ENCODE data around the gene SERTM1. TPM values are rescaled to one million over a fixed set of nuclear protein-coding genes. Genes with fewer than 3 reads are reported as not detected.
A peak's percentile ranks its signal among the peaks of the same experiment; 100 is the strongest.

Gene SERTM1
- not detected for total RNA-seq
- polyA plus RNA-seq, result not detected
- long read RNA-seq, donor 1, result 0 reads
- long read RNA-seq, donor 2, partial matches to known transcripts, result 0 of 1 reads
- long read RNA-seq, donor 2, other reads (novel, unspliced or antisense), result 0 of 1 reads

DNA sequence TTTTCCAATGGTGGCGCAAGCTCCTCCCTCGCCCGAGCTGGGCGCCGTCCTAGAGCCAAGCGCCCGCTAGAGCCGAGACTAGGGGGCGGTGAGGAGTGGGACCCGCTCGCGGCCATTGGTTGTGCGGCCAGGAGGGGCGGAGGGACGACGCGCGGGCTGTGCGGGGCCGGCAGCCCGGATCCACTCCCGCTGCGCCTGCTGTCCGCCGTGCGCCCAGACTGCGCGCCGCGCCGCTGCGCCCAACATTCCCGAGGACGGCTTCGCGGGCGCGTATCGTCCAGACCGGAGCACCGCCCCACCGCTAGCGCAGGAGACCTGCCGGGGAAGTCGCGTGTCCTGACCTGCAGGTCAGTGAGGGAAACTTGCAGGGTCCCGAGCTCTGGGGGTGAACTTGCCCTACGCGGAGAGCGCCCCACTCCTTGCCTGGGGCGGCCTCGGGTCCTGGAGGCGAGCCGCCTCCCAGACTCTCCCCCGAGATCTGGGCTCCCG lies at the start of gene SERTM1:
Gene SERTM1, plus strand, starts transcription at position 183 of the 489 bp plus-strand sequence. CDS start 21,059 bp downstream, outside the sequence.
- no peak within 1 kb of the TSS for H3K27ac ChIP-seq
- peaks cover 0 to 12% (median 7%) of the 10 kb centered on the region in 6 donors for H3K4me1 ChIP-seq
- intact Hi-C loops (cut with DNase I; ENCODE audit: low total_unique reads), result no loop called here
- peak within 1 kb of the TSS in 3 of 8 donors; percentile 5 to 40 (median 13) for H3K4me3 ChIP-seq
- 0 to 5% (median 3%) methylated on average over 19 to 56 of the region's 56 CpGs for WGBS, 5 donors
- DNase-seq, result peak; percentile 72
- no peak for TF ChIP-seq POLR2A (IDR thresholded peaks at IDR 0.05)
- TF ChIP-seq, protein P1, sequence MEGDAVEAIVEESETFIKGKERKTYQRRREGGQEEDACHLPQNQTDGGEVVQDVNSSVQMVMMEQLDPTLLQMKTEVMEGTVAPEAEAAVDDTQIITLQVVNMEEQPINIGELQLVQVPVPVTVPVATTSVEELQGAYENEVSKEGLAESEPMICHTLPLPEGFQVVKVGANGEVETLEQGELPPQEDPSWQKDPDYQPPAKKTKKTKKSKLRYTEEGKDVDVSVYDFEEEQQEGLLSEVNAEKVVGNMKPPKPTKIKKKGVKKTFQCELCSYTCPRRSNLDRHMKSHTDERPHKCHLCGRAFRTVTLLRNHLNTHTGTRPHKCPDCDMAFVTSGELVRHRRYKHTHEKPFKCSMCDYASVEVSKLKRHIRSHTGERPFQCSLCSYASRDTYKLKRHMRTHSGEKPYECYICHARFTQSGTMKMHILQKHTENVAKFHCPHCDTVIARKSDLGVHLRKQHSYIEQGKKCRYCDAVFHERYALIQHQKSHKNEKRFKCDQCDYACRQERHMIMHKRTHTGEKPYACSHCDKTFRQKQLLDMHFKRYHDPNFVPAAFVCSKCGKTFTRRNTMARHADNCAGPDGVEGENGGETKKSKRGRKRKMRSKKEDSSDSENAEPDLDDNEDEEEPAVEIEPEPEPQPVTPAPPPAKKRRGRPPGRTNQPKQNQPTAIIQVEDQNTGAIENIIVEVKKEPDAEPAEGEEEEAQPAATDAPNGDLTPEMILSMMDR (IDR thresholded peaks at IDR 0.05 in 8 of 11, conservative IDR thresholded peaks at IDR 0.05 in 3 of 11), result no peak
- no peak for TF ChIP-seq POLR2AphosphoS5 (IDR thresholded peaks at IDR 0.05)
- no peaks in the 10 kb centered on the region for H3K36me3 ChIP-seq
- H3K27me3 ChIP-seq (replicated peaks in 1 of 7), result peaks cover 6 to 61% (median 32%) of the 10 kb centered on the region in 7 donors
- H3K9me3 ChIP-seq, result peaks cover 0 to 10% (median 0%) of the 10 kb centered on the region in 8 donors

GRCh38 chr13:36628377-36629056 lies 45.3 kb upstream of the SERTM1 start:
- H3K9me3 ChIP-seq, result no peaks in the 10 kb centered on the region
- no peak for DNase-seq
- 83 to 93% (median 86%) methylated on average over 5 of the region's 5 CpGs for WGBS, 5 donors
- intact Hi-C loops (cut with DNase I; ENCODE audit: low total_unique reads), result no loop called here
- TF ChIP-seq POLR2A (IDR thresholded peaks at IDR 0.05) (no peak), POLR2AphosphoS5 (IDR thresholded peaks at IDR 0.05) (no peak)
- TF ChIP-seq, protein P1 (IDR thresholded peaks at IDR 0.05 in 8 of 11, conservative IDR thresholded peaks at IDR 0.05 in 3 of 11), result no peak
- H3K4me3 ChIP-seq, result no peak overlapping the region
- peaks cover 0 to 4% (median 0%) of the 10 kb centered on the region in 7 donors for H3K27me3 ChIP-seq (replicated peaks in 1 of 7)
- no peak overlapping the region for H3K27ac ChIP-seq
- H3K4me1 ChIP-seq, result no peaks in the 10 kb centered on the region
- H3K36me3 ChIP-seq, result no peaks in the 10 kb centered on the region

- 57 to 80% (median 65%) methylated on average over 2 of the region's 2 CpGs for WGBS, 5 donors
- Histone ChIP-seq H3K27me3 (replicated peaks in 1 of 7) (peaks cover 0 to under 1% (median 0%) of the 10 kb centered on the region in 7 donors), H3K36me3 (no peaks in the 10 kb centered on the region), H3K9me3 (no peaks in the 10 kb centered on the region), H3K4me1 (no peaks in the 10 kb centered on the region), H3K4me3 (no peak overlapping the region), H3K27ac (no peak overlapping the region)
- no peak for TF ChIP-seq POLR2AphosphoS5 (IDR thresholded peaks at IDR 0.05)
- TF ChIP-seq, protein P1 (IDR thresholded peaks at IDR 0.05 in 8 of 11, conservative IDR thresholded peaks at IDR 0.05 in 3 of 11), result no peak
- TF ChIP-seq POLR2A (IDR thresholded peaks at IDR 0.05), result no peak
- DNase-seq, result no peak
- intact Hi-C loops (cut with DNase I; ENCODE audit: low total_unique reads), result no loop called here
Measured at GRCh38 chr13:36629057-36629385, 44.8 kb upstream of the SERTM1 start.

DNA sequence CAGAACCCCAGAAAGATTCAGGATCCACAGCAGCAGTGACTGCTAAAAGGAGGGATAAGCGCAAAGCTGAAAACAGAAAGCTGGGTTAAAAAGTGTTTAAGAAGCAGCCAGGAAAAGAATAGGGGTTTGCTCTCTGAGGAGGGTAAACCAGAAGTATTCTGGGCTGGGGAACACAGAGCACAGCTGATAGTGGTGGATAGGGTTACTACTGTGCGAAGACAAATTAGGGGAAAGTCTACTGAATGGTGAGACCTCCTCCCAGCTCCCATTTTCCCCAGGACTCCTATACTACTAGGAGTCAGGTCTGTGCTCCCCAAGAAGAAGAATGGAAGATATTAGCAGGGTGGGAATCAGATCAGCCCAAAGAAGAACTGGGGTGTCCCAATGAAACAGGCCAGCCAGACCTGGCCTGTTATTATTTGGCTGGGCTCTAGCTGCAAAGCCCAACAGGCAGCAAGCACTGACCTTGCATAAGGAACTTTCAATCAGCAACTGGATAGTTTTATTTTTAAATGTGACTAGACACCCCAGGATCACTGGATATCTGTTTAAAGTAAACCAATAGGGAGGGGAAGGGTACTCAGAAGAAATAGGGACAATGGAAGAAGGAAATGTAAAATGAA lies 43.5 kb upstream of the SERTM1 start:
- no peak overlapping the region for H3K27ac ChIP-seq
- intact Hi-C loops (cut with DNase I; ENCODE audit: low total_unique reads), result no loop called here
- H3K4me1 ChIP-seq, result no peaks in the 10 kb centered on the region
- H3K27me3 ChIP-seq (replicated peaks in 1 of 7), result no peaks in the 10 kb centered on the region
- DNase-seq, result no peak
- TF ChIP-seq POLR2AphosphoS5 (IDR thresholded peaks at IDR 0.05) (no peak), POLR2A (IDR thresholded peaks at IDR 0.05) (no peak)
- TF ChIP-seq, protein P1 (IDR thresholded peaks at IDR 0.05 in 8 of 11, conservative IDR thresholded peaks at IDR 0.05 in 3 of 11), result no peak
- 84 to 100% (median 95%) methylated on average over 2 of the region's 2 CpGs for WGBS, 5 donors
- H3K9me3 ChIP-seq, result no peaks in the 10 kb centered on the region
- no peak overlapping the region for H3K4me3 ChIP-seq
- H3K36me3 ChIP-seq, result no peaks in the 10 kb centered on the region
